K562 (cell line): ENCODE data around the gene QKI. TPM values are rescaled to one million over a fixed set of nuclear protein-coding genes. Genes with fewer than 3 reads are reported as not detected.

Experiments
- ATAC-seq: fragments of 200-7000 bp; cut with Tn5 transposase; 3 replicates; pipeline ENCODE4 v1.9.1; 2020; ENCODE audit warnings: moderate library complexity
- BruUV-seq: library from RNA; stranded (reverse); fragments of 400-500 nt; replicated peaks from 2 replicates; lab custom pipeline; 2021; lab: Mats Ljungman, UMichigan
- CTCF ChIA-PET: fragments of 300-600 bp; formaldehyde crosslinking; extraction: SDS; loops from one replicate; lab custom pipeline; 2021; ENCODE audit warnings: low intra/inter-chr PET ratio; lab: Yijun Ruan, JAX
- POLR2A ChIA-PET: fragments of 300-600, 350-650 bp; sonication (Branson Sonifier 250); formaldehyde crosslinking; extraction: SDS; loops from one replicate; lab custom pipeline; 2021; ENCODE audit warnings: antibody characterized with exemption, inconsistent platforms; lab: Yijun Ruan, JAX
- DNase-seq, 4 experiments: peaks; one replicate each; pipeline versions ENCODE4 v3.0.0 to v3.0.0-alpha.2; 2011 to 2018; ENCODE audit warnings: low spot score in 3 of 4, mixed read lengths in 3 of 4; ENCODE audit errors: extremely low read depth in 1 of 4
- FAIRE-seq: peaks from 2 replicates; lab custom pipeline; 2011; peaks lifted over from hg19 to GRCh38; lab: Jason Lieb, UNC
- H2AFZ ChIP-seq: 2 replicates; pipeline ENCODE4 v1.6.0; 2011; ENCODE audit warnings: low read depth, low read length, control low read depth, inconsistent platforms
- H3K27ac ChIP-seq: fragments of 200-600 bp; 3 replicates; pipeline ENCODE4 v1.8.0; 2011; ENCODE audit warnings: low read depth, mild to moderate bottlenecking, control low read depth, inconsistent platforms, low read length, moderate library complexity, mixed read lengths; ENCODE audit errors: extremely low read depth
- H3K27me3 ChIP-seq, 2 experiments: fragments of 300-600 bp in 1 of 2; 2 replicates in 1 of 2; 3 replicates in 1 of 2; pipeline versions ENCODE4 v1.6.0 to v1.8.0; 2011; ENCODE audit warnings: inconsistent platforms in 2 of 2, low read length in 2 of 2, mild to moderate bottlenecking in 1 of 2, mixed read lengths in 1 of 2, moderate library complexity in 1 of 2; ENCODE audit not compliant: control insufficient read depth in 2 of 2, insufficient read depth in 2 of 2
- H3K36me3 ChIP-seq: fragments of 300-600 bp; 3 replicates; pipeline ENCODE4 v1.8.0; 2011; ENCODE audit warnings: mild to moderate bottlenecking, low read length, inconsistent platforms; ENCODE audit not compliant: control insufficient read depth, insufficient read depth
- H3K4me1 ChIP-seq, 2 experiments: fragments of 200-600 bp in 1 of 2; replicated peaks in 1 of 2; 2 replicates in 1 of 2; 3 replicates in 1 of 2; pipeline versions ENCODE4 v1.5.1 to v1.8.0; 2011; ENCODE audit warnings: inconsistent platforms in 2 of 2, low read length in 2 of 2, mild to moderate bottlenecking in 1 of 2, mixed read lengths in 1 of 2, moderate library complexity in 1 of 2; ENCODE audit not compliant: control insufficient read depth in 2 of 2, insufficient read depth in 2 of 2
- H3K4me2 ChIP-seq: 2 replicates; pipeline ENCODE4 v1.6.1; 2011; ENCODE audit warnings: low read length, control low read depth, inconsistent platforms, mixed read lengths; ENCODE audit not compliant: insufficient read depth
- H3K4me3 ChIP-seq: fragments of 200-600 bp; sonication (generic), shearing (Covaris generic); 2 replicates; pipeline ENCODE4 v1.5.1; 2016; ENCODE audit warnings: control low read depth, inconsistent platforms
- H3K79me2 ChIP-seq: fragments of 200-600 bp; 3 replicates; pipeline ENCODE4 v1.8.0; 2011; ENCODE audit warnings: low read length, inconsistent platforms; ENCODE audit not compliant: control insufficient read depth, insufficient read depth
- H3K9ac ChIP-seq, 2 experiments: 2 replicates each; pipeline versions ENCODE4 v1.6.0 to v1.6.1; 2011; ENCODE audit warnings: low read depth in 2 of 2, low read length in 2 of 2, control low read depth in 1 of 2, inconsistent platforms in 1 of 2, mild to moderate bottlenecking in 1 of 2, mixed read lengths in 1 of 2; ENCODE audit not compliant: insufficient read depth in 1 of 2
- H3K9me1 ChIP-seq: one replicate; pipeline ENCODE4 v1.6.0; 2011; ENCODE audit warnings: inconsistent platforms, mild to moderate bottlenecking, low read length, moderate library complexity; ENCODE audit not compliant: control insufficient read depth, insufficient read depth
- H3K9me3 ChIP-seq: replicated peaks from 2 replicates; pipeline ENCODE4 v1.5.1; 2011; ENCODE audit warnings: low read depth, low read length, inconsistent platforms; ENCODE audit not compliant: control insufficient read depth, insufficient read depth
- H4K20me1 ChIP-seq: replicated peaks from 2 replicates; pipeline ENCODE4 v1.6.1; 2011; ENCODE audit warnings: low read length, inconsistent platforms, mixed read lengths; ENCODE audit not compliant: control insufficient read depth, insufficient read depth
- GABPB1 ChIP-seq: sonication (generic); formaldehyde crosslinking; IDR thresholded peaks from 2 replicates; pipeline ENCODE4 v1.8.0; 2022; ENCODE audit warnings: mild to moderate bottlenecking, missing genetic modification reagents
- MECOM ChIP-seq: fragments of 250-450 bp; sonication (Bioruptor Pico); IDR thresholded peaks from 2 replicates; pipeline ENCODE4 v1.8.0; 2022; ENCODE audit warnings: inconsistent platforms
- NFATC3 ChIP-seq: fragments of 450-650 bp; IDR thresholded peaks from 2 replicates; pipeline ENCODE4 v1.6.1; 2017; ENCODE audit warnings: mild to moderate bottlenecking
- NONO ChIP-seq, 2 experiments: fragments of 200-400 bp in 1 of 2; fragments of 450-650 bp in 1 of 2; formaldehyde crosslinking in 1 of 2; IDR thresholded peaks; 2 replicates each; pipeline ENCODE4 v1.6.1; 2017; ENCODE audit warnings: low read depth in 2 of 2, mild to moderate bottlenecking in 2 of 2, moderate library complexity in 2 of 2, low read length in 1 of 2
- POU5F1 ChIP-seq: fragments of 150-350 bp; IDR thresholded peaks from 2 replicates; pipeline ENCODE4 v1.6.1; 2014; ENCODE audit warnings: borderline replicate concordance, low read length, low read depth, mild to moderate bottlenecking; ENCODE audit not compliant: partially characterized antibody
- SMC3 ChIP-seq: conservative IDR thresholded peaks from 2 replicates; pipeline ENCODE4 v1.6.1; 2011; ENCODE audit warnings: low read depth, low read length, improper control_type of control experiment; ENCODE audit not compliant: insufficient read depth
- SNRNP70 ChIP-seq: fragments of 200-400 bp; formaldehyde crosslinking; optimal IDR thresholded peaks from 2 replicates; pipeline ENCODE3; 2017; ENCODE audit warnings: low read depth, low read length
- ZBTB8A ChIP-seq: fragments of 450-650 bp; IDR thresholded peaks from 2 replicates; pipeline ENCODE4 v1.6.1; 2018; ENCODE audit warnings: mild to moderate bottlenecking, moderate library complexity; ENCODE audit not compliant: partially characterized antibody
- ZNF57 ChIP-seq: fragments of 450-650 bp; formaldehyde crosslinking; IDR thresholded peaks from 2 replicates; pipeline ENCODE4 v1.4.0; 2020; ENCODE audit warnings: mild to moderate bottlenecking, moderate library complexity
- WGBS: fragments of 100-300 bp; shearing (Covaris generic); methylation state at CpG from one replicate; pipeline ENCODE4 v1.1.6; 2016; ENCODE audit warnings: low coverage, mixed read lengths; ENCODE audit not compliant: insufficient coverage; ENCODE audit errors: missing lambda C conversion rate; 5-methylcytosine and 5-hydroxymethylcytosine counted together
- in situ Hi-C: fragments of 300-500 bp; cut with MboI; formaldehyde crosslinking; loops from 4 replicates; pipeline ENCODE4 v1.15.0; 2018; ENCODE audit warnings: inconsistent platforms, mixed read lengths
- intact Hi-C: fragments of 100-400 bp; cut with micrococcal nuclease; formaldehyde crosslinking; loops from 2 replicates; pipeline ENCODE4 v1.14.2; 2022
- polyA plus RNA-seq, 8 experiments: library from polyadenylated mRNA; depleted of rRNA in 4 of 8; stranded (reverse) in 5 of 8; unstranded in 3 of 8; fragments of >200 nt; fragmentation: Nextera tagmentation in 2 of 8; fragmentation: Illumina TruSeq in 1 of 8; extraction: Ambion mirVana in 2 of 8; extraction: Trizol in 1 of 8; gene quantifications; 2 replicates each; pipeline versions ENCODE4 v1.2.1 to v1.2.3, GENCODE V29; 2011 to 2014; ENCODE audit warnings: inconsistent platforms in 1 of 8, missing spikeins in 1 of 8
- total RNA-seq, 7 experiments: library from RNA; depleted of rRNA in 6 of 7; stranded (reverse); fragments of >200 nt in 6 of 7; fragmentation: Illumina TruSeq in 2 of 7; extraction: Trizol in 2 of 7; gene quantifications; 2 replicates each; pipeline versions ENCODE4 v1.2.1 to v1.2.3, GENCODE V29; 2011 to 2021; ENCODE audit warnings: low replicate concordance in 1 of 7
- TF ChIP-seq, protein P1 (sequence below): sonication (generic); formaldehyde crosslinking; IDR thresholded peaks from 2 replicates; pipeline ENCODE4 v1.8.1; 2023; ENCODE audit warnings: mild to moderate bottlenecking, missing genetic modification reagents, moderate library complexity
- TF ChIP-seq, protein P2 (sequence below): fragments of 450-650 bp; IDR thresholded peaks from 2 replicates; pipeline ENCODE4 v1.6.1; 2016; ENCODE audit warnings: mild to moderate bottlenecking, moderate library complexity

The QKI gene
- total and polyA plus RNA-seq, 9 of the 15 experiments (the other 6 are each of a cell fraction or from before 2014, with no cell fraction given) = 20.4 to 215 (median 123) TPM

DNA sequence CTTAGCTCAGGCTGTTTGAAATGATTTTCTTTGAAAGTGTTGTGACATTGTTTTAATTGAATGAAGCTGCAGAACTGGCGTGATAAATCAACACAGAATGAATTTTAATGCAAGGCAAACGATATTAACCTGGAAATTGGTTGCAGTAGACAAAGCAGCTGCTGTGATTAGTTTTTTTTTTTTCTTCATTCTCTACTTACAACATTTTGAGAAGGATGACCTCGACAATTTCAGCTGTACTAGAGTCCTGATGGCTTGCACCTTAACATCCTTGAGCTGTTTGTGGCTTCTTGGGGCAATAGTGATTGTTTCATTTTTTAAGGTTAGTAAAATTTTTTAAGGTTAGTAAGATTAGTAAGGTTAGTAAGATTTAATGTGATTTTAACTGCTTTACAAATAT is 54.2 kb downstream of the QKI start:
- ChIA-PET POLR2A (interaction anchor here (0.7 to 0.9 kb wide), 2 partner anchors 64 to 280 kb away, joined by 3 read pairs; no protein-coding TSS in a partner anchor), CTCF (no interaction called here)
- no peak overlapping the region for H3K4me2 ChIP-seq
- no peaks in the 10 kb centered on the region for H3K9me1 ChIP-seq
- peaks cover 19% of the 10 kb centered on the region for H3K36me3 ChIP-seq
- intact Hi-C loops = no loop called here
- BruUV-seq = no TSS peak
- no peak overlapping the region for H3K4me3 ChIP-seq
- H3K79me2 ChIP-seq = peaks cover 94% of the 10 kb centered on the region
- no peaks in the 10 kb centered on the region for H4K20me1 ChIP-seq
- H3K27ac ChIP-seq = no peak overlapping the region
- no peak for ATAC-seq
- 84% methylated on average over 3 of the region's 3 CpGs for WGBS
- no peak for FAIRE-seq
- no peak for DNase-seq
- in situ Hi-C loops = no loop called here
- H3K27me3 ChIP-seq = no peaks in the 10 kb centered on the region
- H3K4me1 ChIP-seq = no peaks in the 10 kb centered on the region
- no peak overlapping the region for H2AFZ ChIP-seq
- H3K9ac ChIP-seq = no peak overlapping the region
- peaks cover 11% of the 10 kb centered on the region for H3K9me3 ChIP-seq
- TF ChIP-seq SNRNP70 (no peak), ZBTB8A (no peak), NONO (IDR thresholded peaks at IDR 0.05; ENCODE audit: low read depth in 2 of 2, low read length in 1 of 2) (no peak), SMC3 (no peak), GABPB1 (CRISPR knock-in tag) (no peak), MECOM (no peak), POU5F1 (no peak), ZNF57 (no peak), NFATC3 (no peak)
- TF ChIP-seq, protein P1, sequence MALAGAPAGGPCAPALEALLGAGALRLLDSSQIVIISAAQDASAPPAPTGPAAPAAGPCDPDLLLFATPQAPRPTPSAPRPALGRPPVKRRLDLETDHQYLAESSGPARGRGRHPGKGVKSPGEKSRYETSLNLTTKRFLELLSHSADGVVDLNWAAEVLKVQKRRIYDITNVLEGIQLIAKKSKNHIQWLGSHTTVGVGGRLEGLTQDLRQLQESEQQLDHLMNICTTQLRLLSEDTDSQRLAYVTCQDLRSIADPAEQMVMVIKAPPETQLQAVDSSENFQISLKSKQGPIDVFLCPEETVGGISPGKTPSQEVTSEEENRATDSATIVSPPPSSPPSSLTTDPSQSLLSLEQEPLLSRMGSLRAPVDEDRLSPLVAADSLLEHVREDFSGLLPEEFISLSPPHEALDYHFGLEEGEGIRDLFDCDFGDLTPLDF (CRISPR knock-in tag) = no peak
- TF ChIP-seq, protein P2, sequence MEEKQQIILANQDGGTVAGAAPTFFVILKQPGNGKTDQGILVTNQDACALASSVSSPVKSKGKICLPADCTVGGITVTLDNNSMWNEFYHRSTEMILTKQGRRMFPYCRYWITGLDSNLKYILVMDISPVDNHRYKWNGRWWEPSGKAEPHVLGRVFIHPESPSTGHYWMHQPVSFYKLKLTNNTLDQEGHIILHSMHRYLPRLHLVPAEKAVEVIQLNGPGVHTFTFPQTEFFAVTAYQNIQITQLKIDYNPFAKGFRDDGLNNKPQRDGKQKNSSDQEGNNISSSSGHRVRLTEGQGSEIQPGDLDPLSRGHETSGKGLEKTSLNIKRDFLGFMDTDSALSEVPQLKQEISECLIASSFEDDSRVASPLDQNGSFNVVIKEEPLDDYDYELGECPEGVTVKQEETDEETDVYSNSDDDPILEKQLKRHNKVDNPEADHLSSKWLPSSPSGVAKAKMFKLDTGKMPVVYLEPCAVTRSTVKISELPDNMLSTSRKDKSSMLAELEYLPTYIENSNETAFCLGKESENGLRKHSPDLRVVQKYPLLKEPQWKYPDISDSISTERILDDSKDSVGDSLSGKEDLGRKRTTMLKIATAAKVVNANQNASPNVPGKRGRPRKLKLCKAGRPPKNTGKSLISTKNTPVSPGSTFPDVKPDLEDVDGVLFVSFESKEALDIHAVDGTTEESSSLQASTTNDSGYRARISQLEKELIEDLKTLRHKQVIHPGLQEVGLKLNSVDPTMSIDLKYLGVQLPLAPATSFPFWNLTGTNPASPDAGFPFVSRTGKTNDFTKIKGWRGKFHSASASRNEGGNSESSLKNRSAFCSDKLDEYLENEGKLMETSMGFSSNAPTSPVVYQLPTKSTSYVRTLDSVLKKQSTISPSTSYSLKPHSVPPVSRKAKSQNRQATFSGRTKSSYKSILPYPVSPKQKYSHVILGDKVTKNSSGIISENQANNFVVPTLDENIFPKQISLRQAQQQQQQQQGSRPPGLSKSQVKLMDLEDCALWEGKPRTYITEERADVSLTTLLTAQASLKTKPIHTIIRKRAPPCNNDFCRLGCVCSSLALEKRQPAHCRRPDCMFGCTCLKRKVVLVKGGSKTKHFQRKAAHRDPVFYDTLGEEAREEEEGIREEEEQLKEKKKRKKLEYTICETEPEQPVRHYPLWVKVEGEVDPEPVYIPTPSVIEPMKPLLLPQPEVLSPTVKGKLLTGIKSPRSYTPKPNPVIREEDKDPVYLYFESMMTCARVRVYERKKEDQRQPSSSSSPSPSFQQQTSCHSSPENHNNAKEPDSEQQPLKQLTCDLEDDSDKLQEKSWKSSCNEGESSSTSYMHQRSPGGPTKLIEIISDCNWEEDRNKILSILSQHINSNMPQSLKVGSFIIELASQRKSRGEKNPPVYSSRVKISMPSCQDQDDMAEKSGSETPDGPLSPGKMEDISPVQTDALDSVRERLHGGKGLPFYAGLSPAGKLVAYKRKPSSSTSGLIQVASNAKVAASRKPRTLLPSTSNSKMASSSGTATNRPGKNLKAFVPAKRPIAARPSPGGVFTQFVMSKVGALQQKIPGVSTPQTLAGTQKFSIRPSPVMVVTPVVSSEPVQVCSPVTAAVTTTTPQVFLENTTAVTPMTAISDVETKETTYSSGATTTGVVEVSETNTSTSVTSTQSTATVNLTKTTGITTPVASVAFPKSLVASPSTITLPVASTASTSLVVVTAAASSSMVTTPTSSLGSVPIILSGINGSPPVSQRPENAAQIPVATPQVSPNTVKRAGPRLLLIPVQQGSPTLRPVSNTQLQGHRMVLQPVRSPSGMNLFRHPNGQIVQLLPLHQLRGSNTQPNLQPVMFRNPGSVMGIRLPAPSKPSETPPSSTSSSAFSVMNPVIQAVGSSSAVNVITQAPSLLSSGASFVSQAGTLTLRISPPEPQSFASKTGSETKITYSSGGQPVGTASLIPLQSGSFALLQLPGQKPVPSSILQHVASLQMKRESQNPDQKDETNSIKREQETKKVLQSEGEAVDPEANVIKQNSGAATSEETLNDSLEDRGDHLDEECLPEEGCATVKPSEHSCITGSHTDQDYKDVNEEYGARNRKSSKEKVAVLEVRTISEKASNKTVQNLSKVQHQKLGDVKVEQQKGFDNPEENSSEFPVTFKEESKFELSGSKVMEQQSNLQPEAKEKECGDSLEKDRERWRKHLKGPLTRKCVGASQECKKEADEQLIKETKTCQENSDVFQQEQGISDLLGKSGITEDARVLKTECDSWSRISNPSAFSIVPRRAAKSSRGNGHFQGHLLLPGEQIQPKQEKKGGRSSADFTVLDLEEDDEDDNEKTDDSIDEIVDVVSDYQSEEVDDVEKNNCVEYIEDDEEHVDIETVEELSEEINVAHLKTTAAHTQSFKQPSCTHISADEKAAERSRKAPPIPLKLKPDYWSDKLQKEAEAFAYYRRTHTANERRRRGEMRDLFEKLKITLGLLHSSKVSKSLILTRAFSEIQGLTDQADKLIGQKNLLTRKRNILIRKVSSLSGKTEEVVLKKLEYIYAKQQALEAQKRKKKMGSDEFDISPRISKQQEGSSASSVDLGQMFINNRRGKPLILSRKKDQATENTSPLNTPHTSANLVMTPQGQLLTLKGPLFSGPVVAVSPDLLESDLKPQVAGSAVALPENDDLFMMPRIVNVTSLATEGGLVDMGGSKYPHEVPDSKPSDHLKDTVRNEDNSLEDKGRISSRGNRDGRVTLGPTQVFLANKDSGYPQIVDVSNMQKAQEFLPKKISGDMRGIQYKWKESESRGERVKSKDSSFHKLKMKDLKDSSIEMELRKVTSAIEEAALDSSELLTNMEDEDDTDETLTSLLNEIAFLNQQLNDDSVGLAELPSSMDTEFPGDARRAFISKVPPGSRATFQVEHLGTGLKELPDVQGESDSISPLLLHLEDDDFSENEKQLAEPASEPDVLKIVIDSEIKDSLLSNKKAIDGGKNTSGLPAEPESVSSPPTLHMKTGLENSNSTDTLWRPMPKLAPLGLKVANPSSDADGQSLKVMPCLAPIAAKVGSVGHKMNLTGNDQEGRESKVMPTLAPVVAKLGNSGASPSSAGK = no peak
